Vagina (tissue), 2 donors: Measurements from ENCODE around the gene STK40.

Experiments used
- CTCF ChIP-seq, 3 experiments: fragments of 450-650 bp in 2 of 3; fragments of 200-600 bp in 1 of 3; sonication (generic) in 1 of 3; IDR thresholded peaks; one replicate each; pipeline ENCODE4 v1.5.1; 2017 to 2019; ENCODE audit warnings: antibody characterized with exemption in 3 of 3, mild to moderate bottlenecking in 2 of 3, moderate library complexity in 2 of 3
- POLR2A ChIP-seq, 2 donors: fragments of 450-650 bp; IDR thresholded peaks; one replicate each; pipeline ENCODE4 v1.6.1; 2017; ENCODE audit warnings: antibody characterized with exemption in 2 of 2, mild to moderate bottlenecking in 2 of 2, moderate library complexity in 2 of 2
- POLR2AphosphoS5 ChIP-seq, 2 donors: sonication (generic); formaldehyde crosslinking; IDR thresholded peaks; one replicate each; pipeline ENCODE4 v1.9.0; 2017; ENCODE audit warnings: antibody characterized with exemption in 2 of 2, mild to moderate bottlenecking in 2 of 2, low read depth in 1 of 2; ENCODE audit not compliant: insufficient read depth in 1 of 2

- TF ChIP-seq CTCF (IDR thresholded peaks at IDR 0.05) (no peak), POLR2A (IDR thresholded peaks at IDR 0.05) (no peak), POLR2AphosphoS5 (IDR thresholded peaks at IDR 0.05; ENCODE audit: insufficient read depth in 1 of 2, low read depth in 1 of 2) (no peak)
These were observed 4.3 kb downstream of the STK40 start for GRCh38 chr1:36381405-36381804.
